HEK293 (cell line): ENCODE data around the gene RNF144A.

Experiments
- CTCF ChIA-PET: fragments of 350-600 bp; formaldehyde crosslinking; extraction: SDS; loops from one replicate; lab custom pipeline; 2021; ENCODE audit warnings: antibody characterized with exemption; lab: Yijun Ruan, JAX
- POLR2A ChIA-PET: fragments of 300-600 bp; formaldehyde crosslinking; extraction: SDS; loops from one replicate; lab custom pipeline; 2020; ENCODE audit warnings: antibody characterized with exemption, inconsistent platforms; lab: Yijun Ruan, JAX
- H3K27ac ChIP-seq: fragments of 200-500 bp; sonication (Bioruptor generic); 2 replicates; pipeline ENCODE4 v1.5.1; 2014; ENCODE audit warnings: low read depth, low read length, control low read depth, inconsistent platforms; ENCODE audit errors: extremely low read depth
- H3K36me3 ChIP-seq, 2 experiments: fragments of 200-500 bp in 1 of 2; sonication (Bioruptor generic) in 1 of 2; 1 replicate in 1 of 2; 2 replicates in 1 of 2; pipeline ENCODE4 v1.5.1; 2014 to 2017; ENCODE audit warnings: inconsistent platforms in 2 of 2, low read length in 2 of 2; ENCODE audit not compliant: control insufficient read depth in 2 of 2, insufficient read depth in 1 of 2
- H3K4me1 ChIP-seq: fragments of 200-500 bp; sonication (Bioruptor generic); 2 replicates; pipeline ENCODE4 v1.5.1; 2014; ENCODE audit warnings: mild to moderate bottlenecking, low read length, inconsistent platforms; ENCODE audit not compliant: control insufficient read depth, insufficient read depth
- H3K4me3 ChIP-seq: 2 replicates; pipeline ENCODE4 v1.5.1; 2011; ENCODE audit warnings: low read depth, mild to moderate bottlenecking, control low read depth, low read length, moderate library complexity
- H3K9me3 ChIP-seq: fragments of 200-500 bp; sonication (Bioruptor generic); 2 replicates; pipeline ENCODE4 v1.5.1; 2014; ENCODE audit warnings: low read depth, low read length, inconsistent platforms; ENCODE audit not compliant: control insufficient read depth, insufficient read depth
- KLF17 ChIP-seq: fragments of 450-650 bp; formaldehyde crosslinking; IDR thresholded peaks from 2 replicates; pipeline ENCODE4 v1.5.1; 2016; ENCODE audit warnings: missing biosample characterization, missing genetic modification characterization
- KLF7 ChIP-seq: fragments of 450-650 bp; formaldehyde crosslinking; IDR thresholded peaks from 2 replicates; pipeline ENCODE4 v1.5.1; 2016; ENCODE audit warnings: missing biosample characterization, missing genetic modification characterization, borderline replicate concordance
- PRDM6 ChIP-seq: fragments of 450-650 bp; formaldehyde crosslinking; IDR thresholded peaks from 2 replicates; pipeline ENCODE4 v1.5.1; 2017; ENCODE audit warnings: missing biosample characterization, missing genetic modification characterization
- SCRT2 ChIP-seq: fragments of 450-650 bp; formaldehyde crosslinking; IDR thresholded peaks from 2 replicates; pipeline ENCODE4 v1.5.1; 2016; ENCODE audit warnings: missing biosample characterization, missing genetic modification characterization
- SETDB1 ChIP-seq: IDR thresholded peaks from one replicate; pipeline ENCODE4 v1.6.1; 2017; ENCODE audit warnings: mild to moderate bottlenecking, low read length, moderate library complexity, mixed read lengths; ENCODE audit not compliant: insufficient read length
- ZBTB21 ChIP-seq: fragments of 450-650 bp; formaldehyde crosslinking; IDR thresholded peaks from 2 replicates; pipeline ENCODE4 v1.5.1; 2017; ENCODE audit warnings: missing biosample characterization, missing genetic modification characterization
- ZBTB48 ChIP-seq: fragments of 450-650 bp; formaldehyde crosslinking; IDR thresholded peaks from 2 replicates; pipeline ENCODE4 v1.5.1; 2016; ENCODE audit warnings: missing biosample characterization, missing genetic modification characterization
- ZNF473 ChIP-seq: fragments of 450-650 bp; formaldehyde crosslinking; IDR thresholded peaks from 2 replicates; pipeline ENCODE4 v1.5.1; 2017; ENCODE audit warnings: missing biosample characterization, missing genetic modification characterization
- ZNF747 ChIP-seq: fragments of 450-650 bp; formaldehyde crosslinking; IDR thresholded peaks from 2 replicates; pipeline ENCODE4 v1.5.1; 2016; ENCODE audit warnings: missing biosample characterization, missing genetic modification characterization
- ZNF785 ChIP-seq: fragments of 450-650 bp; formaldehyde crosslinking; IDR thresholded peaks from 2 replicates; pipeline ENCODE4 v1.5.1; 2016; ENCODE audit warnings: missing biosample characterization, missing genetic modification characterization
- ZNF837 ChIP-seq: fragments of 450-650 bp; formaldehyde crosslinking; IDR thresholded peaks from 2 replicates; pipeline ENCODE4 v1.5.1; 2016; ENCODE audit warnings: missing biosample characterization, missing genetic modification characterization

RNF144A gene

GRCh38 chr2:7010391-7011054, 93.3 kb downstream of the RNF144A start:
- Histone ChIP-seq H3K9me3 (no peaks in the 10 kb centered on the region), H3K27ac (no peak overlapping the region), H3K4me1 (no peaks in the 10 kb centered on the region), H3K36me3 (no peaks in the 10 kb centered on the region), H3K4me3 (no peak overlapping the region)
- TF ChIP-seq ZNF837 (tag by site-specific recombination) = no peak
- no peak for TF ChIP-seq KLF7
- no peak for TF ChIP-seq SETDB1
- TF ChIP-seq KLF17 = no peak
- no peak for TF ChIP-seq ZNF747 (tag by site-specific recombination)
- ChIA-PET POLR2A (no interaction called here), CTCF (interaction anchor here (0.6 kb wide), 1 partner anchor 26 kb away, joined by 4 read pairs; no protein-coding TSS in a partner anchor)

GRCh38 chr2:7011356-7012083, 94.3 kb downstream of the RNF144A start:
- no peak overlapping the region for H3K27ac ChIP-seq
- ChIA-PET POLR2A (no interaction called here), CTCF (interaction anchor here (0.6 to 1.2 kb wide), 3 partner anchors 22 to 33 kb away, joined by 3 to 5 read pairs (median 3); no protein-coding TSS in a partner anchor)
- H3K9me3 ChIP-seq = no peaks in the 10 kb centered on the region
- TF ChIP-seq SCRT2 (tag by site-specific recombination) = peak; percentile 73
- no peak for TF ChIP-seq ZNF473 (tag by site-specific recombination)
- H3K36me3 ChIP-seq = no peaks in the 10 kb centered on the region
- H3K4me1 ChIP-seq = 0 out of 2 replicates have a peak, but pooled peaks cover 5% of the 10 kb centered on the region
- H3K4me3 ChIP-seq = no peak overlapping the region

- no peaks in the 10 kb centered on the region for H3K9me3 ChIP-seq
- POLR2A ChIA-PET = no interaction called here
- CTCF ChIA-PET = interaction anchor here (0.6 to 2.7 kb wide), 4 partner anchors 22 to 115 kb away, joined by 3 to 11 read pairs (median 4); no protein-coding TSS in a partner anchor
- TF ChIP-seq ZNF785 = no peak
- TF ChIP-seq, all 188 proteins: peak for 0
- Histone ChIP-seq H3K36me3 (no peaks in the 10 kb centered on the region), H3K4me3 (no peak overlapping the region), H3K4me1 (0 out of 2 replicates have a peak, but pooled peaks cover 5% of the 10 kb centered on the region), H3K27ac (no peak overlapping the region)
These were observed 95.0 kb downstream of the RNF144A start for GRCh38 chr2:7012141-7012764.

GRCh38 chr2:7013471-7014160, 96.4 kb downstream of the RNF144A start:
- CTCF ChIA-PET = interaction anchor here (0.6 to 2.7 kb wide), 18 partner anchors 8 to 1192 kb away, joined by 3 to 15 read pairs (median 4); no protein-coding TSS in a partner anchor
- Histone ChIP-seq H3K27ac (no peak overlapping the region), H3K4me3 (no peak overlapping the region), H3K9me3 (no peaks in the 10 kb centered on the region), H3K4me1 (0 out of 2 replicates have a peak, but pooled peaks cover 5% of the 10 kb centered on the region), H3K36me3 (no peaks in the 10 kb centered on the region)
- POLR2A ChIA-PET = no interaction called here
- TF ChIP-seq ZBTB21 (tag by site-specific recombination) = no peak
- TF ChIP-seq ZBTB48 = no peak
- no peak for TF ChIP-seq PRDM6 (tag by site-specific recombination)
